GM12878 (cell line): ENCODE data around the gene CNNM1. TPM values are rescaled to one million over a fixed set of nuclear protein-coding genes. Genes with fewer than 3 reads are reported as not detected.

Experiments used
- polyA plus RNA-seq, 11 experiments: library from polyadenylated mRNA; depleted of rRNA in 4 of 11; unstranded in 6 of 11; stranded (reverse) in 5 of 11; fragments of >200 nt; fragmentation: Nextera tagmentation in 4 of 11; fragmentation: Illumina TruSeq in 1 of 11; extraction: Ambion mirVana in 4 of 11; extraction: Trizol in 1 of 11; gene quantifications; 1 replicate in 1 of 11; 2 replicates in 10 of 11; pipeline versions ENCODE4 v1.2.1 to v1.2.3, GENCODE V29; 2011 to 2016; ENCODE audit warnings: inconsistent platforms in 2 of 11, missing spikeins in 2 of 11, low read depth in 1 of 11
- total RNA-seq, 4 experiments: library from RNA; depleted of rRNA in 3 of 4; stranded (reverse); fragments of >200 nt in 3 of 4; fragmentation: Illumina TruSeq in 1 of 4; extraction: Trizol in 1 of 4; gene quantifications; 2 replicates each; pipeline versions ENCODE4 v1.2.1 to v1.2.3, GENCODE V29; 2013 to 2021
- TF ChIP-seq, protein P1 (sequence below): fragments of 450-650 bp; IDR thresholded peaks from 2 replicates; pipeline ENCODE4 v1.6.1; 2016; ENCODE audit warnings: mild to moderate bottlenecking, moderate library complexity, borderline replicate concordance
- TF ChIP-seq, protein P2 (sequence below): IDR thresholded peaks from 2 replicates; pipeline ENCODE4 v1.6.1; 2012; ENCODE audit warnings: improper control_type of control experiment, low read depth, low read length; ENCODE audit not compliant: insufficient replicate concordance

Gene CNNM1
- total and polyA plus RNA-seq, 10 of the 15 experiments (the other 5 are each of a cell fraction or from before 2014, with no cell fraction given) = 0.01 TPM; not detected in 9

DNA sequence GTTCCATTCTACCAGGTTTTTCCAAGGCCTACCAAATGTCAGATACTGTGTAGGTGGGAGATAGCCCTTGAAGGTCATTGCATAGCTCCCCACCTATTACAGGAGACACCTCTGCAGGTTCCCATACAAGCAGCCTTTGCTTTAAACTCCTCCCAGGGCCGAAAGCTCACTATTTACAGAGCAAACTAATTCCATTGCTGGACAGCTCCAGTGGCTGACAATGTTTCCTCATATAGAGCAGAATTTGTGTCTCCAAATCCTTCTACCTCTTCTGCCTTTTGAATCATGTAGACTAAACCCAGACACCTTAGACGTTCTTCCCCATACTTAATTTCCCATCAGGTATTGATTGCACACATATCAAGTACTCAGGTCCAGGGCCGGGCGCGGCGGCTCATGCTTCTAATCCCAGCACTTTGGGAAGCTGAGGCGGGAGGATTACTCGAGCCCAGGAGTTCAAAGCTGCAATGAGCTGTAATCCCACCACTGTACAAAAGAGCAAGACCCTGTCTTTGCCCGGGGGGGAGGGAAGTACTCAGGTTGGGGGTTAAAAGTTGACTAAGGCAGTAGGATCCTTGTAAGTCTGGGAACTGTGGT, 2.1 kb downstream of the CNNM1 start (continued):
- TF ChIP-seq, protein P1, sequence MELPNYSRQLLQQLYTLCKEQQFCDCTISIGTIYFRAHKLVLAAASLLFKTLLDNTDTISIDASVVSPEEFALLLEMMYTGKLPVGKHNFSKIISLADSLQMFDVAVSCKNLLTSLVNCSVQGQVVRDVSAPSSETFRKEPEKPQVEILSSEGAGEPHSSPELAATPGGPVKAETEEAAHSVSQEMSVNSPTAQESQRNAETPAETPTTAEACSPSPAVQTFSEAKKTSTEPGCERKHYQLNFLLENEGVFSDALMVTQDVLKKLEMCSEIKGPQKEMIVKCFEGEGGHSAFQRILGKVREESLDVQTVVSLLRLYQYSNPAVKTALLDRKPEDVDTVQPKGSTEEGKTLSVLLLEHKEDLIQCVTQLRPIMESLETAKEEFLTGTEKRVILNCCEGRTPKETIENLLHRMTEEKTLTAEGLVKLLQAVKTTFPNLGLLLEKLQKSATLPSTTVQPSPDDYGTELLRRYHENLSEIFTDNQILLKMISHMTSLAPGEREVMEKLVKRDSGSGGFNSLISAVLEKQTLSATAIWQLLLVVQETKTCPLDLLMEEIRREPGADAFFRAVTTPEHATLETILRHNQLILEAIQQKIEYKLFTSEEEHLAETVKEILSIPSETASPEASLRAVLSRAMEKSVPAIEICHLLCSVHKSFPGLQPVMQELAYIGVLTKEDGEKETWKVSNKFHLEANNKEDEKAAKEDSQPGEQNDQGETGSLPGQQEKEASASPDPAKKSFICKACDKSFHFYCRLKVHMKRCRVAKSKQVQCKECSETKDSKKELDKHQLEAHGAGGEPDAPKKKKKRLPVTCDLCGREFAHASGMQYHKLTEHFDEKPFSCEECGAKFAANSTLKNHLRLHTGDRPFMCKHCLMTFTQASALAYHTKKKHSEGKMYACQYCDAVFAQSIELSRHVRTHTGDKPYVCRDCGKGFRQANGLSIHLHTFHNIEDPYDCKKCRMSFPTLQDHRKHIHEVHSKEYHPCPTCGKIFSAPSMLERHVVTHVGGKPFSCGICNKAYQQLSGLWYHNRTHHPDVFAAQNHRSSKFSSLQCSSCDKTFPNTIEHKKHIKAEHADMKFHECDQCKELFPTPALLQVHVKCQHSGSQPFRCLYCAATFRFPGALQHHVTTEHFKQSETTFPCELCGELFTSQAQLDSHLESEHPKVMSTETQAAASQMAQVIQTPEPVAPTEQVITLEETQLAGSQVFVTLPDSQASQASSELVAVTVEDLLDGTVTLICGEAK = no peak
- TF ChIP-seq, protein P2, sequence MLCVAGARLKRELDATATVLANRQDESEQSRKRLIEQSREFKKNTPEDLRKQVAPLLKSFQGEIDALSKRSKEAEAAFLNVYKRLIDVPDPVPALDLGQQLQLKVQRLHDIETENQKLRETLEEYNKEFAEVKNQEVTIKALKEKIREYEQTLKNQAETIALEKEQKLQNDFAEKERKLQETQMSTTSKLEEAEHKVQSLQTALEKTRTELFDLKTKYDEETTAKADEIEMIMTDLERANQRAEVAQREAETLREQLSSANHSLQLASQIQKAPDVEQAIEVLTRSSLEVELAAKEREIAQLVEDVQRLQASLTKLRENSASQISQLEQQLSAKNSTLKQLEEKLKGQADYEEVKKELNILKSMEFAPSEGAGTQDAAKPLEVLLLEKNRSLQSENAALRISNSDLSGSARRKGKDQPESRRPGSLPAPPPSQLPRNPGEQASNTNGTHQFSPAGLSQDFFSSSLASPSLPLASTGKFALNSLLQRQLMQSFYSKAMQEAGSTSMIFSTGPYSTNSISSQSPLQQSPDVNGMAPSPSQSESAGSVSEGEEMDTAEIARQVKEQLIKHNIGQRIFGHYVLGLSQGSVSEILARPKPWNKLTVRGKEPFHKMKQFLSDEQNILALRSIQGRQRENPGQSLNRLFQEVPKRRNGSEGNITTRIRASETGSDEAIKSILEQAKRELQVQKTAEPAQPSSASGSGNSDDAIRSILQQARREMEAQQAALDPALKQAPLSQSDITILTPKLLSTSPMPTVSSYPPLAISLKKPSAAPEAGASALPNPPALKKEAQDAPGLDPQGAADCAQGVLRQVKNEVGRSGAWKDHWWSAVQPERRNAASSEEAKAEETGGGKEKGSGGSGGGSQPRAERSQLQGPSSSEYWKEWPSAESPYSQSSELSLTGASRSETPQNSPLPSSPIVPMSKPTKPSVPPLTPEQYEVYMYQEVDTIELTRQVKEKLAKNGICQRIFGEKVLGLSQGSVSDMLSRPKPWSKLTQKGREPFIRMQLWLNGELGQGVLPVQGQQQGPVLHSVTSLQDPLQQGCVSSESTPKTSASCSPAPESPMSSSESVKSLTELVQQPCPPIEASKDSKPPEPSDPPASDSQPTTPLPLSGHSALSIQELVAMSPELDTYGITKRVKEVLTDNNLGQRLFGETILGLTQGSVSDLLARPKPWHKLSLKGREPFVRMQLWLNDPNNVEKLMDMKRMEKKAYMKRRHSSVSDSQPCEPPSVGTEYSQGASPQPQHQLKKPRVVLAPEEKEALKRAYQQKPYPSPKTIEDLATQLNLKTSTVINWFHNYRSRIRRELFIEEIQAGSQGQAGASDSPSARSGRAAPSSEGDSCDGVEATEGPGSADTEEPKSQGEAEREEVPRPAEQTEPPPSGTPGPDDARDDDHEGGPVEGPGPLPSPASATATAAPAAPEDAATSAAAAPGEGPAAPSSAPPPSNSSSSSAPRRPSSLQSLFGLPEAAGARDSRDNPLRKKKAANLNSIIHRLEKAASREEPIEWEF = no peak
- TF ChIP-seq, all 136 proteins: peak for 1
